Measurements from ENCODE around the gene DAB2IP. TPM values are rescaled to one million over a fixed set of nuclear protein-coding genes. Genes with fewer than 3 reads are reported as not detected.

DAB2IP gene
- total RNA-seq, 1 donor from 2014 or later, result 67.8 TPM

DNA sequence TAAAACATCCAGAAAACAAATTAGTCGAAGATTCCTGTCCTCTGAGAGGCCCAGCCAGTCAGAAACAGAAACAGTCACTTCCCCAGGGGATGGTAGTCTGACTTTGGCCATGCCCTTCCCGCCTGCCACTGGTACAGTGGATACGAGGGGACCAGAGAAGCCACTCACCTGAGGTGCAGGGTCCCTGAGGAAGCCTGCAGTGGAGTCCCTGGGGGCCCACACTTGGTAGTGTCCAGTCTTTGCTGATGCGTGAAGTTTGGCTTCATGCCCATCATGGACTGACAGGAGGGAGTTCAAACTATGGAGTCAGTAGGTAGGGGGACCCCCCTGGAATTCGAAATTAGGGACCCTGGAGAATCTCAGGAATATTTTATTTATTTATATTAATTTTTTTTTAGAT is 147.5 kb downstream of the DAB2IP start:
- Mint-ChIP-seq H3K36me3 (ENCODE audit: insufficient read depth) (no peaks in the 10 kb centered on the region), H3K27me3 (peaks cover 32% of the 10 kb centered on the region), H3K9me3 (ENCODE audit: low read depth) (peaks cover under 1% of the 10 kb centered on the region), H3K4me3 (ENCODE audit: low read depth) (no peak overlapping the region), H3K4me1 (ENCODE audit: low read depth) (peaks cover 1% of the 10 kb centered on the region), H3K27ac (no peak overlapping the region)
- no peak for DNase-seq (ENCODE audit: low spot score, unreplicated experiment)
- TF ChIP-seq, protein P1, sequence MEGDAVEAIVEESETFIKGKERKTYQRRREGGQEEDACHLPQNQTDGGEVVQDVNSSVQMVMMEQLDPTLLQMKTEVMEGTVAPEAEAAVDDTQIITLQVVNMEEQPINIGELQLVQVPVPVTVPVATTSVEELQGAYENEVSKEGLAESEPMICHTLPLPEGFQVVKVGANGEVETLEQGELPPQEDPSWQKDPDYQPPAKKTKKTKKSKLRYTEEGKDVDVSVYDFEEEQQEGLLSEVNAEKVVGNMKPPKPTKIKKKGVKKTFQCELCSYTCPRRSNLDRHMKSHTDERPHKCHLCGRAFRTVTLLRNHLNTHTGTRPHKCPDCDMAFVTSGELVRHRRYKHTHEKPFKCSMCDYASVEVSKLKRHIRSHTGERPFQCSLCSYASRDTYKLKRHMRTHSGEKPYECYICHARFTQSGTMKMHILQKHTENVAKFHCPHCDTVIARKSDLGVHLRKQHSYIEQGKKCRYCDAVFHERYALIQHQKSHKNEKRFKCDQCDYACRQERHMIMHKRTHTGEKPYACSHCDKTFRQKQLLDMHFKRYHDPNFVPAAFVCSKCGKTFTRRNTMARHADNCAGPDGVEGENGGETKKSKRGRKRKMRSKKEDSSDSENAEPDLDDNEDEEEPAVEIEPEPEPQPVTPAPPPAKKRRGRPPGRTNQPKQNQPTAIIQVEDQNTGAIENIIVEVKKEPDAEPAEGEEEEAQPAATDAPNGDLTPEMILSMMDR (IDR thresholded peaks at IDR 0.05; ENCODE audit: unreplicated experiment), result no peak

DNA sequence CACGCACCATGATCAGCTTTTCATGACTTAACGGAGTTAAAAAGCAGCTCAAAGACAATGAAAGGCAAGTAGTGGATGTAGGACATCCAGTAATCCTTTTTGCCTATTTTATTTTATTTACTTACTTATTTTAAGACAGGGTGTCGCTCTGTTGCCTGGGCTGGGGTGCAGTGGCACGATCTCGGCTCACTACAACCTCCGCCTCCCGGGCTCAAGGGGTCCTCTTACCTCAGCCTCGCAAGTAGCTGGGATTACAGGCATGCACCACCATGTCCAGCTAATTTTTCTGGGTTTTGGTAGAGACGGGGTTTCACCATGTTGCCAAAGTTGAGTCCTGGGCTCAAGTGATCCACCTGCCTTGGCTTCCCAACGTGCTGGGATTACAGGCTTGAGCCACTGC is 148.9 kb downstream of the DAB2IP start:
- DNase-seq (ENCODE audit: low spot score, unreplicated experiment), result no peak
- no peak overlapping the region for H3K4me3 Mint-ChIP-seq (ENCODE audit: low read depth)
- H3K36me3 Mint-ChIP-seq (ENCODE audit: insufficient read depth), result no peaks in the 10 kb centered on the region
- H3K27me3 Mint-ChIP-seq, result peaks cover 27% of the 10 kb centered on the region
- H3K9me3 Mint-ChIP-seq (ENCODE audit: low read depth), result peaks cover 13% of the 10 kb centered on the region
- TF ChIP-seq, protein P1 (IDR thresholded peaks at IDR 0.05; ENCODE audit: unreplicated experiment), result no peak
- peaks cover 1% of the 10 kb centered on the region for H3K4me1 Mint-ChIP-seq (ENCODE audit: low read depth)
- H3K27ac Mint-ChIP-seq, result no peak overlapping the region

DNA sequence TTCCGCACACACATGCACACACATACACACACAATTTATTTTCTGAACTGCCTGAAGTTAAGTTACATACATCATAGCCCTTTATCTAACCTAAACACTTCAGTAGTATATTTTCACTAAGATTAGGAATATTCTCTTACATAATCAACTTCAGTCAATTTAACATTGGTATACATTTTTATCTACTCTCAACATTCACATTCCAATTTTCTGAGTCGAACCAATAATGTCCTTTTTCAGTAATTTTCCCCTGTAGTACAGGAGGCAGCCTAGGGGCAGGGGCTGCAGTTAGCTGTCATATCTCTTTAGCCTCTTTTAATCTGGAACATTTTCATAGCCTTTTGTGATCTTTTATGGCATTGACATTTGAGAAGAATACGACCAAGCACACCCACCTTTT is 150.1 kb downstream of the DAB2IP start:
- no peaks in the 10 kb centered on the region for H3K36me3 Mint-ChIP-seq (ENCODE audit: insufficient read depth)
- peaks cover 1% of the 10 kb centered on the region for H3K4me1 Mint-ChIP-seq (ENCODE audit: low read depth)
- no peak overlapping the region for H3K27ac Mint-ChIP-seq
- H3K4me3 Mint-ChIP-seq (ENCODE audit: low read depth), result no peak overlapping the region
- TF ChIP-seq, protein P1 (IDR thresholded peaks at IDR 0.05; ENCODE audit: unreplicated experiment), result no peak
- H3K9me3 Mint-ChIP-seq (ENCODE audit: low read depth), result peaks cover 13% of the 10 kb centered on the region
- DNase-seq (ENCODE audit: low spot score, unreplicated experiment), result no peak
- H3K27me3 Mint-ChIP-seq, result peaks cover 27% of the 10 kb centered on the region

DNA sequence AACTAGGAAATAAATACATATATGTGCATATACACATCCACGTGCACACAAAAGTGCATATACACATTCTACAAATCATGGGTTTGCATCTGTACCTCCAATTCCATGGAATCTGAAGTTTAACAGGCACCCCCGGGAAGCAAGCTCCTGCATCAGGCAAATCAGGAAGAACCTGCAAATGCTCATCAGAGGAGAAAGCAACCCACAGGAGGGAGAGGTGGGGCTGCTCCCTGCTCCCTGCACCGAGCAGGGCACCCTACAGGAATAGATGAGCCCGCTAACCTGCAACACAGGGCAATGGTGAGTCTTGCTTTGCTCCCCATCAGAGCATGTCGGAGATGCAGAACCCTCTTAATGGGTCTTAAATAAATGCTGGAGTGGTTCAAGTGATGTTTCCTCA is 151.3 kb downstream of the DAB2IP start:
- TF ChIP-seq, protein P1 (IDR thresholded peaks at IDR 0.05; ENCODE audit: unreplicated experiment), result no peak
- H3K27me3 Mint-ChIP-seq, result peaks cover 22% of the 10 kb centered on the region
- H3K9me3 Mint-ChIP-seq (ENCODE audit: low read depth), result peaks cover 13% of the 10 kb centered on the region
- no peaks in the 10 kb centered on the region for H3K36me3 Mint-ChIP-seq (ENCODE audit: insufficient read depth)
- no peak overlapping the region for H3K4me3 Mint-ChIP-seq (ENCODE audit: low read depth)
- no peak overlapping the region for H3K27ac Mint-ChIP-seq
- DNase-seq (ENCODE audit: low spot score, unreplicated experiment), result no peak
- peaks cover 1% of the 10 kb centered on the region for H3K4me1 Mint-ChIP-seq (ENCODE audit: low read depth)

DNA sequence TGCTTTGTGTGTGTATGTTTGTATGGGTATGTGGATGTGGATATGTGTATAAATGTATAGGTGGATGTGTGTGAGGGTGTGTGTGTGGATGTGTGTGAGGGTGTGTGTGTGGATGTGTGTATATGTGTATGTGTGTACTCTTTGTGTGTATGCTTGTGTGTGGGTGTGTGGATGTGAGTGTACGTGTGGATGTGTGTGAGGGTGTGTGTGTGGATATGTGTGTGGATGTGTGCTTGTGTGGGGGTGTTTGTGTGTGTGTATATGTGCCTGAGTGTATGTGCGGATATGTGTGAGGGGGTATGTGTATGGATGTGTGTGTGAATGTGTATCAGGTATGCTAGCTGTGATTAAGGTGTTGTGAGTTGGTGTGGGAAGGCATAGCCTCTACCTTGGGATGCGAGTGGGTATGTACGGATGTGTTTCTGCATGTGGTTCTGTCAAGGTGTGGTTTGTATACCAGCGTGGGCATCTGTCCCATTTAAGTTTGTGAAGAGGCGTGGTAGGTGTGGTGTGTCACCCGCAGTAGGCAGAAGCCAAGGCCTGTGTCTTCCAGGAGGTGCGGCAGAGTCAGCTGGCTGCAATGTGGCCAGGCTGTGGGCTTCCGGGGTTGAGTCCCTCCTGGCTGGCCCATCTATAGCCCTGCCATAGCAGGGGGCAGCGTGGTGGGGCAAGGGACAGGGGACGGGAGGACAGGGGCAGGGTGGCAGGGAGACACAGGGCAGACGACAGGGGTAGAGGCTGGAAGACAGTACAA is 155.8 kb downstream of the DAB2IP start:
- Mint-ChIP-seq H3K27ac (no peak overlapping the region), H3K4me3 (ENCODE audit: low read depth) (no peak overlapping the region), H3K4me1 (ENCODE audit: low read depth) (no peaks in the 10 kb centered on the region), H3K36me3 (ENCODE audit: insufficient read depth) (no peaks in the 10 kb centered on the region), H3K27me3 (peaks cover 11% of the 10 kb centered on the region), H3K9me3 (ENCODE audit: low read depth) (peaks cover 13% of the 10 kb centered on the region)
- DNase-seq (ENCODE audit: low spot score, unreplicated experiment), result no peak
- TF ChIP-seq, protein P1 (IDR thresholded peaks at IDR 0.05; ENCODE audit: unreplicated experiment), result no peak
